ENCODE measurements around the gene RTP5.
"Not testable (repeated sequence)": the region's sequence is repeated elsewhere in the genome, so short reads cannot be mapped to it uniquely, and the experiment has no call there.

Gene RTP5

DNA sequence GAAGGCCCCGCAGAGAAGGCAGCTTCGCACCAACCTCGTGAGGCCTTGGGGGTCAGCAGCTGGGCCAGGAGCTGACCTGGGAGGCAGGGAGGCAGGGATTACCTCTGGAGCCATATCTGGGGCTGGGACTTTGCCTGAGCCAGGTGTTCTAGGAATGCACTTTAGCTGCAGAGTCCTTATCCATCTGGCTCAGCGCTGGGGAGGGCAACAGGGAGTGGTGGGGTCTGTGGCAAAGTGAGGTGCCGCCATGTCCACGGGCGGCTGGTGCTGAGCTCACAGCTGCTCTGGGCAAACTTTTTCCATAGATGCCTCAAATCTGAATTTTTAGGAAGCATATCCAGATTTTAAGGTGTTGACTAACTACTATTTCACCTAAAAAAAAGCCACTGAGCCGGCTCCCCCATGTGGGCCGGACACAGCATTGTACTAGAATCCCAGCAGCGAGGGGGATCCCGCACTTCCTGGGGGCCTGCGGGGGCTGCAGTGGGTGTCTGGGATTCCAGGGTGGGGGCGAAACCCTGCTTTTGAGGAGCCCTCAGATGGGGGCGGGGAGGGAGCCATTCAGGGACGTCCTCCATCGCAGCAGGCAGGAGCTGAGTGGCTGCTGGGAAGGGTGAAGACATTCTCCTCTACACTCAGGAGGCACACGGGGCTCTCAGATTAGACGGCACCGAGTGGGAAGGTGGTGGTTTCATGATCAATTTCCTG, 34.6 kb downstream of the RTP5 start:
- no peak for DNase-seq

DNA sequence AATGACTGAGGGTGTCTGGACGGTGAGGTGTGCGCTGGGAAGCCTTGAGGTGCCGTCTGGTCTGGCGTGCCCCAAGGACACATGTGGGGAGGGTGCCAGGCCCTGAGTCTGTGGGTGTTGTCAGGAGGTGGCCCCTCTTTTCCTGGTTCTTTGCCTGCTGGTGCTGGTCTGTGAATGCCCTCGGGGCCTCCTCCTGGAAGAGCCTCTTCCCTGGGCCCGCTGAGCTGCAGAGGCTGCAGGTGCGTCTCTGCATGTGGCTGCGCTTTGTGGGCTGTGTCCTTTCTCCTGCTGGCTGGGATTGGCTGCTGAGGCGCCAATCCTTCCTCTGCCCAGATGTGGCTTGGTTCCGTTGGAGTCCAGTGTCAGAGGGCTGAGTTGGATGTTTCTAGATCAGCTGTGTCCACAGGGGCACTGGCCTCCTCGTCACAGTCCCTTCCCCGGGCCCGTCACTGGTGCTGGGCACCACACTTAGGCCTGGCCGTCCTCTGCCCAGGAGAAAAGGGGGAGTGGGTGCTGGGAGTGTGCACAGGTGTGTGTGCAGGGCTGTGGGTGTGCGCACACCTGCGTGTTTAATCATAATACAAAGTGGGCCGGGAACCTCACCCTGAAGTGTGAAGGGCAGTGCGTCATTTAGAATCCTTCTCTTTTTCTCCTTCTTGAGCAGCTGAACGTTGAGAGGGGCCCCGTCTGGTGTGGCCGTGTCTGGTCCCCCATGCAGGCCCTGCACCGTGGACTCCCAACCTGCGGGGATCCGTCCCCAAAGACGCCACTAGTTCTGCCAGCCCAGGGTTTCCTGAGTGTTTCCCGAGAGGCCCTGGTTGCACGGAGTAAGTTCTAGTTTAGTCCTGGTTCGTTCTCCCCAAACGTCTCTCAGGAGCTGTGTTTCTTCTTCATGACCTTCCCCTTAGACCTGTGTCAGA, 35.5 kb downstream of the RTP5 start:
- no peak for DNase-seq

DNA sequence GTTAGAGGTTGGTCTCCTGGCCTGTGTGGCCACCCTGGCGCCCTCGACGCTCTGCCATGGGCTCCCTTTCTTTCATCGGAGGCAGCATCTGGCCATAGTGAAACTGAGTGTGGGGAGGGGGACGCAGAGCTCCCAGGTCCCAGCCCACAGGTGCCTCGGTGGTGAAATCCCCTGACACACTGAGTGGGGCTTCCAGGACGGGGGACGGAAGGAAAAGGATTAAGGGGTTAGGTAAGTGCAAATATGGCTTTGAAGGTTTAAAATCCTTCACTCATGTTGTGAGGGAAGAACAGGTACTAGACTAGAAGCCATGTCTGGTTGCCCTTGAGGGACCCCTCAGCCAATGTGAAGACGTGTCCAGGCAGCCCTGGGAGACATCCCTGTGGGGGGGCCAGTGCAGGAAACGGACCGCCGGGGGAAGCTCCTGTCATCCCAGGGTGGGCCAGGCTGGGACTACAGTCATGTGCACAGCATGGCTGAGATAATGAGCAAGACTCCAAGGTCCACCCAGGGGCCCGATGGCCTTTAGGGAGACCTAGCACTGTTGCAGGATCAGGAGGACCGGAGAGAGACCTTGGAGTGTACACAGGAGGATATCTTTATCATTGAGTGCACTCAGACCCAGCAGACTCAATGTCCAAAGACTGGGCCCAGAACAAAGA, 36.3 kb downstream of the RTP5 start:
- DNase-seq: no peak

DNA sequence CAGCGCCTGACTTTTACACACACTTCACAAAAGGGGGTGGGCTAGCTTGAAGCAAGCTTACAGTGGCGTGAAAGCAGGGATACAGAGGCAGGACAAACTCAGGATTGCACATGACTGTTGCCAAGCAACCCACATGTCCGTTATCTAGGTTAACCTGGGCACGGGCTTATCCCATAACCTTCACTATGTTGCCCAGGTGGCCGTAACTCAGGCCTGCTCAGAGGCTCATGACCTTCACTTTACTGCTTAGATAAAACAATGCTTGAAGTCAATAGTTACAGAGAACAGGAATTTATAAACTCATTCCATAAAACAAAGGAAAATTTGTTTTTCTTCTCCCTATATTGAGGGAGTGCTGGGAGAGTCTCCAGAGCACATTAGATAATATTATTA, 36.8 kb downstream of the RTP5 start:
- DNase-seq: not testable (repeated sequence)

DNA sequence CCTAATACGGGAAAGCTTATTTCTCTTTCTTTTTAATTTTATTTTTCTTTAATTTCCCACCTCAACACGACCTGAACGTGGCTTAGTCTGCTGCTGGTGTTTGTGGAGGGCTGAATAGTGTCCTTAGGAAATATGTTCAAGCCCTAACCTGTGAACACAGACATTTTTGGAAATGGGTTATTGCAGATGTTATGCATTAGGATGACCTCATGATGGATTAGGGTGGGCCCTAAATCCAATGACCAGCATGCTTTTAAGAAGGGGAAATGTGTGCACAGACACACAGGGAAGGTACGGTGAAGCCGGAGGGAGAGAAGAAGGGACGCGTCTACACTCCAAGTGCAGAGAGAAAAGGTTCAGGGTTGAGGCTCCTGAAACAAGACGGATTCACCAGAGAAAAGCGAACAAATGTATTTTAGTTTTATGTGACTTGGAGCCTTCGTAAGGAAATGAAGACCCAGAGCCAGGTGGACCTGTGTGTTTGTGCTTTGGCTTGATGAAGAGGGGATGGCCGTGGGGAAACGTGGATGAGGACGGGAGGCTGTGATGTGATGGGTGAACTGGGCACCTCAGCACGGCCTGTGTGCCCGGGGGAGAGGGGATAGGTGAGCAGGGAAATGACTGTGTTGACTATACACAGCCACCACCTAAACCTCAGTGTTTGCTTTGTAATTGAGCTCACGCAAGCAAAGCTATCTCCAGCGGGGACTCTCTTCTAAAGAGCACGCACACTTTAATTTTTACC, 37.5 kb downstream of the RTP5 start:
- no peak for DNase-seq

DNA sequence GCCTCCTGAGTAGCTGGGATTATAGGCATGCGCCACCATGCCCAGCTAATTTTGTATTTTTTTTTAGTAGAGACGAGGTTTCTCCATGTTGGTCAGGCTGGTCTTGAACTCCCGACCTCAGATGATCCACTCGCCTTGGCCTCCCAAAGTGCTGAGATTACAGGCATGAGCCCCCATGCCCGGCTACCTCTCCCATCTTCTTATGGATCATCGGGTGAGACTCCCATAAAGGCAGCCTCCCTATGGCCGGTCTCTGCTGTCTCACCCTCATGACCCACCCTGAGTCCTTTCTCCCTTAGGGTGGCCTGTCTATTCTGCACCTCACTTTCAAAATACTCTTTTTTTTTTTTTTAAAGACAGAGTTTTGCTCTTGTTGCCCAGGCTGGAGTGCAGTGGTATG, 38.3 kb downstream of the RTP5 start:
- DNase-seq: not testable (repeated sequence)

DNA sequence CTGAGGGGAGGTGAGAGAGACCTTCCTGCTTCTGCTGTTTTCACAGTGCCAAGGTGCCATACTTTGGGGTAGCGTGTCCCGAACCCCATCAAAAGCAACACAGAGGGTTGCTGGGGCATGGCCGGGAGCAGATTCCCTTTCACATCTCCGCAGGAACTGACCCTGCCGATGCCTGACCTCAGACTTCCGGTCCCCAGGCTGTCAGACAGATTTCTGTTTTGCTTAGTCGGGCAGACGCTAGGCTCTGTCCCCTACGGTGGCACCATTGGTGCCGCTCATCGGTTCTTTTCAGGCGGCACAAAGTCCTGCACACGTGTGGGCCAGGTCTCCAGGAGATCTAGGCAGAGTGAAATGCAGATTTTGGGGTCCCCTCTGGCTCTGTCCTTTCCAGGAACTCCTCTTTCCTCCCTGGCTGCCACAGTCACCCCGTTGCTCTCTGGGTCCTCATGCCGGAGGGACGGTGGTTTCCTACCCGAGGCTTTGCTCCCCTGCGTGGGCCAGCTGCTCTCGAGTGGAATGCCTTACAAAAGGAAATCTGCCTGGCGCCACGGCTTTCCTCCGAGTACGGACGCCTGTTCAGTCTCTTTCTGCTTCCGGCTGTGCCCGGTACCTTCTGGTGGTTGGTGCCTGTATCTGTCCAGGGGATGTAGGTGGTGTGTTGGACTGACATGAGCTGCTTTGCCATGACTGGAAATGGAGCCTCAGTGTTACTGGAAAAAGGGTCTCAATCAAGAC, 39.3 kb downstream of the RTP5 start:
- DNase-seq: no peak

DNA sequence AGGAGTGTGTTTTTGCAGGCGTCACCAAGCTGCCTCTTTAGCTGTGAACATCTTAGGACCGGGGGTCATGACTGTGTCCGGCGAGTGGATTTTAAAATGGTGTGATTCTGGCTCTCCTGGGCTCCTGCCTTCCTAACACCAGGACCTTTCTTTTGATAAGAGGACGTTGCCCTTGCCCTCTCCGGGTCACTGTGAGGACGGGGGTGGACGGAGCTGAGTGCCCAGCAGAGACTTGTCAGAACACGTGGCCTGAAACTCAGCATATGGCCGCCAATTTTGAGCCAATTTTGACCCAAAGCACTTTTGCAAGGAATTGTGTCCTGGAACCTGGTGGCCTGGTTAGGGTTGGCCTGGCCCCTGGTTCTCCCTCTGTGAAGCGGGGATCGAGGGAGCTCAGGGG, 40.2 kb downstream of the RTP5 start:
- DNase-seq: no peak

DNA sequence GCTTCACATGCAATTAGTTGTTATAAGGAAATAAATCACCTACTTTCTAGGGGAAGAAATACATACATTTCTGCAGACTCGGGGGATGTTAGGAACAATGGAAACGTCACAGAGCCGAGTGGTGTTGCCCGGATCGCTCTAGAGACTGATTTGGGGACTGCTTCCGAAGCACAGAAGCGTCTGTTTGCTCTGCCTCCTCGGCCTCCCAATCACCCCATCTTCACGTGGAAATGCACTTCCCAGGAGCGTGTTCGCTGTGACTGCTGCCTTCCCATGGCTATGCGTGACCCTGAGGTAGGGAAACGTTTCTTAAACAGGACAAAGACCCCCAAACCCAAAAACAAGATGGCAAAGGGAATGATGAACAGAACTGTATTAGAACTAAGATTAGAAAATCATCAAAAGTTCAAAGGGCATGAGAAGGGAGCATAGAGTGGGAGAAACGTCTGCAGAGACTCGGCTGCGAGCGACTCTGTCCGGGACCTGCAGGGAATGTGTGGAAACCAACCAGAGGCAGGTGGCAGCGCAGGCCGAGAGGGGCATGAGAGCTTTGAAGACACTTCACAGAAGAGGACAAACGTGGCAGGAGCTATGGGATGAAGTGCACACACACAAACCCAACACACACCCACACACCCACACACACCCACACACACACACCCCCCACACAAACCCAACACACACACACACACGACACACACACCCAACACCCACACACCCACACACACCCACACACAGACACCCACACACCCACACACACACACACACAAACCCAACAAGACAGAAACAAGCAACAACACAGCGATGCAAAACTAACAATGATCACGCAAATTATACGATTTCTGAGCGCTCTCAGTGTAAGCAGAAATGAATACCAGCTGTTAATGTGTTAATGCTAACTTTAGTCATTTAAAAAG, 41.3 kb downstream of the RTP5 start:
- no peak for DNase-seq

DNA sequence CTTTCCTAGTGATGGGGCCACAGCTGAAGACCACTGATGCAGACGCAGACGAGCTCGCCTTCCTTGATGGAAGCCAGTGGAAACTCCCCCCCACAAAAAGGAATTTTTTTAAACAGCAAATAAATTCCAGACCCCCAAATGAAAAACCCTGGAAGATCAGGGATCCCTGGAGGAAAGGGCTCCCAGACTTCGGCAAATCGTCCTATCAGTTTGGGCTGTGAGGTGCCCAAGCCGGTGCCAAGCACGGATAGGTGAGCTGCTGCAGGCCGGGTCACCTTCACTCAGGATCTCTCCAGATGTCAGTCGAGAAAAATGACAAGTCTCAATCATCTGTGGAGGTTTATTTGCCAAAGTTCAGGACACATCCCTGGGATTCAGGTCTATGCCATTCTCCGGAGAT, 42.0 kb downstream of the RTP5 start:
- DNase-seq: no peak

DNA sequence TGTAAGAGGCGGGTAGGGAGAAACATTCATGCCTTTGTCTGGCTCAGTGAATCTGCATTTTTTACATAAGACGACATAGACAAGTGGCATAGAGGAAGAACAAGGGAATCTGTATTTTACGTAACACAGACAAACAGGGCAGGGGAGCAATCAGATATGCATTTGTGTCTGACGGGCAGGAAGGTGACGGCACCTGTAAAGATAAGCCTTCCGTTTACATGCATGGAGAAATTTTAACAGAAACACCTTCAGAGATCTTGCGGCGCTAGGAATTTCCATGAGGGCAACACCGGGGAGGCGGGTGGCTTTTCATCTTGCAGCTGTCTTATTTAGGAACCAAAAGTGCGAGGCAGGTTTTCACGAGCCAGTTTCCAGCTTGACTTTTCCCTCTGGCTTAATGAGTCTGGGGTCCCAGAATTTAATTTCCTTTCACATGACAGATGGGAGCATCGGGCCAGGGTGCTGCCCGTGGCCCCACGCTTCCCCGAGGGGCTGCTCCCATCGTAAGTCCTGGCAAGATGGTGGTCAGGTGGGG, 42.6 kb downstream of the RTP5 start:
- DNase-seq: no peak

DNA sequence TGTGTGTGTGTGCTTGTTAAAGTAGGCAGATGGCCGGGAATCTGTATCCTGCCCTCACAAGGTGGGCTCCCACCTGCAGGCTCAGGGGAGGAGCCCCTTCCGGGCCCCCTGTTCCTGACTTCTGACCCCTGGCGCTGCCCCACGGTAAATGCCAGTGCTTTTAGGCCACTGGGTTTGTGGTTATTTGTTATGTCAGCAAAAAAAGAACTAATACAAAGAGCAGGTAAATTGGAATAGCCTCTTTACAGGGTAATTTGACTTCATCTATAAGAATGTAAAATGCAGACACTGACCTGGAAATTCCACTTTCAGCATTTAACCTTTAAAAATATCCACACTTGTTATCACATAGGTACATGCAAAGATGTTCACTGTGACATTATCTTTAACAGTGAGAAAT, 44.2 kb downstream of the RTP5 start:
- DNase-seq: no peak

DNA sequence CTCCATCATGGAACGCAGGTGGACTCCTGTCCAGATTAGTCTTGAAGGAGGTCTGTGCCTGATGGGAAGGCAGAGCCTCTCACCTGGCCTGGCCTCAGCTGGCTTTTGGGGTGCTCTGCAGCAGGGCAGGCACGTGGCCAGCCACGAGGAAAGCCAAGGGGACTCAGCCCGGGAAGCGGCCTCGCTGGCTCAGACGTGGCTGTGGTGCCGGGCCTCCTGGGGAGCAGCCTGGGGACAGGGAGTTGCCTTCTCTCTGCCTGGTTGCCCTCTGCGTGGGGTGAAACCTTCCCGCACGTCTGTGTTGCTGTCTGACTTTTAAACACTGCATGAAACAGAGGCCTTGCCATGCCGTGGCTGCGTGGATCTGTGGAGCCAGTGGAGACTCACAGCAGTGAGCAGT, 45.0 kb downstream of the RTP5 start:
- no peak for DNase-seq

DNA sequence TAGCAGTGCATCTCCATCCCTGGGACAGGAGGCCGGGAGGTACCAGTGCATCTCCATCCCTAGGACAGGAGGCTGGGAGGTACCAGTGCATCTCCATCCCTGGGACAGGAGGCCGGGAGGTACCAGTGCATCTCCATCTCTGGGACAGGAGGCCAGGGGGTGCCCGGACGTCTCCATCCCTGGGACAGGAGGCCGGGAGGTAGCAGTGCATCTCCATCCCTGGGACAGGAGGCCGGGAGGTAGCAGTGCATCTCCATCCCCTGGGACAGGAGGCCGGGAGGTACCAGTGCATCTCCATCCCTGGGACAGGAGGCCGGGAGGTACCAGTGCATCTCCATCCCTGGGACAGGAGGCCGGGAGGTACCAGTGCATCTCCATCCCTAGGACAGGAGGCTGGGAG, 52.1 kb downstream of the RTP5 start:
- not testable (repeated sequence) for DNase-seq

DNA sequence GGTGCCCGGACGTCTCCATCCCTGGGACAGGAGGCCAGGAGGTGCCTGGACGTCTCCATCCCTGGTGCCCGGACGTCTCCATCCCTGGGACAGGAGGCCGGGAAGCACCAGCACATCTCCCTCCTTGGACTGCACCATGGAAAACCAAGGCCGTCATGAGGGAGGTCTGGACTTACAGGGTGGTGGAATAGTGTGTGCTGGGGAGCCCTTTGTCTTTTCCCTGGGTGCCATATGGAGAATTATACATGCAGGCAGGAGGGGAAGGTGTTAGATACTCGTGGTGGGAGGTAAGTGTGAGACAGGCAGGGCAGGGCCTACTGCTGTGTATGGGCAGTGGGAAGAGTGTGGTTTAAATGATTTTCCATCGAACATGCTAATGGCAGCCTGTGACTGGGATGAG, 52.9 kb downstream of the RTP5 start:
- no peak for DNase-seq

DNA sequence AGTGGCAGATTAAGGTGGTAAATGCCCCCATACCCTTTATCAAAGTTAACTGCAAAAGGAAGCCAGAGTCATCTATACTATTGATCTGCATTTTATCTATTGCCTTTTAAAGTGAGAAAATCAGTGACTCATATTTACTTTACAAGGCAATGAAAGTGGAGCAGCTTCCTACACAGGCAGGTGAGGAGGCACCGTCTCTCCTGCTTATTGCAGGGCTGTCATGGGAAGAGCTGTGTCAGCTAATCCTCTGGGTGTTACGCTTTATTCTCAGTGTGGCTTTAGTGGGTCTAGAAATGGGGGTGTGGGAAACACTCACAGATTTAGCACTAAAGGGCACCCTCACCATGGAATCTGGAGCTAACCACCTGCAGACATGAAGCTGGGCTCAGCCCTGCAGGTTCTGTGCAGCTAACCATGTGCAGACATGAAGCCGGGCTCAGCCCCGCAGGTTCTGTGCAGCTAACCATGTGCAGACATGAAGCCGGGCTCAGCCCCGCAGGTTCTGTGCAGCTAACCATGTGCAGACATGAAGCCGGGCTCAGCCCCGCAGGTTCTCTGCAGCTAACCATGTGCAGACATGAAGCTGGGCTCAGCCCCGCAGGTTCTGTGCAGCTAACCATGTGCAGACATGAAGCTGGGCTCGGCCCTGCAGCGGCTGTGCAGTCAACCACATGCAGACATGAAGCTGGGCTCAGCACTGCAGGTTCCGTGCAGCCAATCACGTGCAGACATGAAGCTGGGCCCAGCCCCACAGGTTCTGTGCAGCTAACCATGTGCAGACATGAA, 53.5 kb downstream of the RTP5 start:
- DNase-seq: not testable (repeated sequence)

Data from DMS 273 treated with DMSO at 0.1 percent for 48 hours (cell line).